ENCODE results near the gene NSMF. TPM values are rescaled to one million over a fixed set of nuclear protein-coding genes. Genes with fewer than 3 reads are reported as not detected.

Gene NSMF
- total RNA-seq, 1 donor from 2014 or later = 11.5 TPM

- ATAC-seq (no peak), DNase-seq (ENCODE audit: missing footprints) (no peak)
- intact Hi-C loops (cut with DNase I) = no loop called here
Observed at GRCh38 chr9:137408651-137409405, 50.3 kb downstream of the NSMF start.

- intact Hi-C loops (cut with DNase I) = loop anchor here (2.0 kb wide), 1 partner anchor 113 kb away; no protein-coding TSS in a partner anchor
- ATAC-seq (peak; percentile 59), DNase-seq (ENCODE audit: missing footprints) (peak; percentile 81)
Observed at GRCh38 chr9:137407590-137408300, 51.4 kb downstream of the NSMF start.

GRCh38 chr9:137406876-137407589 is 52.1 kb downstream of the NSMF start:
- ATAC-seq = peak; percentile 82
- intact Hi-C loops (cut with DNase I) = loop anchor here (2.0 kb wide), 1 partner anchor 112 kb away; no protein-coding TSS in a partner anchor

GRCh38 chr9:137406085-137406760 is 52.9 kb downstream of the NSMF start:
- intact Hi-C loops (cut with DNase I) = loop anchor here (2.0 kb wide), 1 partner anchor 111 kb away; no protein-coding TSS in a partner anchor
- ATAC-seq (no peak), DNase-seq (ENCODE audit: missing footprints) (no peak)

More at GRCh38 chr9:137406876-137407589, 52.1 kb downstream of the NSMF start:
- DNase-seq (ENCODE audit: missing footprints) = peak; percentile 80

- intact Hi-C loops (cut with DNase I) = loop anchor here (2.0 kb wide), 1 partner anchor 111 kb away; no protein-coding TSS in a partner anchor
- ATAC-seq (no peak), DNase-seq (ENCODE audit: missing footprints) (no peak)
Observed at GRCh38 chr9:137405677-137406081, 53.5 kb downstream of the NSMF start.

GRCh38 chr9:137404961-137405567 is 54.1 kb downstream of the NSMF start:
- ATAC-seq (no peak), DNase-seq (ENCODE audit: missing footprints) (no peak)
- intact Hi-C loops (cut with DNase I) = no loop called here

GRCh38 chr9:137403269-137403668 is 55.9 kb downstream of the NSMF start:
- DNase-seq (ENCODE audit: missing footprints) = no peak
- no peak for ATAC-seq
- intact Hi-C loops (cut with DNase I) = no loop called here

- ATAC-seq = no peak
- intact Hi-C loops (cut with DNase I) = no loop called here
- DNase-seq (ENCODE audit: missing footprints) = no peak
Observed at GRCh38 chr9:137402746-137403145, 56.4 kb downstream of the NSMF start.

GRCh38 chr9:137398561-137399468 is 60.3 kb downstream of the NSMF start:
- no peak for ATAC-seq
- intact Hi-C loops (cut with DNase I) = no loop called here
- DNase-seq (ENCODE audit: missing footprints) = no peak

- DNase-seq (ENCODE audit: missing footprints) (no peak), ATAC-seq (no peak)
- intact Hi-C loops (cut with DNase I) = no loop called here
Observed at GRCh38 chr9:137397675-137398423, 61.3 kb downstream of the NSMF start.

Small RNA genes within 50 kb of the gene (microRNA-seq; reads per million reads assigned to microRNA genes)
- gene MIR7114 = not detected

Other genes starting within 250 kb of the NSMF start
- 26.0 TPM for gene RNF208, start 237.1 kb downstream of the NSMF start, total RNA-seq
- not detected for gene CYSRT1, start 234.2 kb downstream of the NSMF start, total RNA-seq
- not detected for gene RNF224, start 231.8 kb downstream of the NSMF start, total RNA-seq
- gene SLC34A3, start 228.4 kb downstream of the NSMF start, total RNA-seq = not detected
- 620 TPM for gene TUBB4B, start 218.0 kb downstream of the NSMF start, total RNA-seq
- 1.4 TPM for gene STPG3, start 208.0 kb downstream of the NSMF start, total RNA-seq
- gene NELFB, start 204.0 kb downstream of the NSMF start, total RNA-seq = 37.9 TPM
- 16.5 TPM for gene TOR4A, start 181.6 kb downstream of the NSMF start, total RNA-seq
- 4.7 TPM for gene NRARP, start 157.1 kb downstream of the NSMF start, total RNA-seq
- 6.8 TPM for gene EXD3, start 36.2 kb downstream of the NSMF start, total RNA-seq
- gene NOXA1, start 35.9 kb downstream of the NSMF start, total RNA-seq = 2.2 TPM
- not detected for gene ENTPD8, start 18.0 kb downstream of the NSMF start, total RNA-seq
- 9.8 TPM for gene PNPLA7, start 91.1 kb upstream of the NSMF start, total RNA-seq
- gene MRPL41, start 92.5 kb upstream of the NSMF start, total RNA-seq = 244 TPM
- 17.2 TPM for gene DPH7, start 119.6 kb upstream of the NSMF start, total RNA-seq
- gene ZMYND19, start 131.2 kb upstream of the NSMF start, total RNA-seq = 10.8 TPM
- 17.5 TPM for gene ARRDC1, start 146.4 kb upstream of the NSMF start, total RNA-seq
- gene EHMT1, start 159.7 kb upstream of the NSMF start, total RNA-seq = 30.5 TPM

Measured in Right ventricle myocardium inferior (tissue), 1 donor.